Dermis microvascular lymphatic vessel endothelial cell (primary cell): ENCODE data around the gene NPAS3. TPM values are rescaled to one million over a fixed set of nuclear protein-coding genes. Genes with fewer than 3 reads are reported as not detected.

ENCODE experiments used
- DNase-seq, 2 donors: peaks; one replicate each; pipeline versions ENCODE4 v3.0.0 to v3.0.0-alpha.2; 2010; ENCODE audit warnings: low read depth in 2 of 2
- total RNA-seq: library from RNA; depleted of rRNA; stranded (reverse); fragments of >200 nt; gene quantifications from 2 replicates; pipeline ENCODE4 v1.2.1, GENCODE V29; 2014

NPAS3 gene
- total RNA-seq, 1 donor from 2014 or later, result 0.13 TPM

DNA sequence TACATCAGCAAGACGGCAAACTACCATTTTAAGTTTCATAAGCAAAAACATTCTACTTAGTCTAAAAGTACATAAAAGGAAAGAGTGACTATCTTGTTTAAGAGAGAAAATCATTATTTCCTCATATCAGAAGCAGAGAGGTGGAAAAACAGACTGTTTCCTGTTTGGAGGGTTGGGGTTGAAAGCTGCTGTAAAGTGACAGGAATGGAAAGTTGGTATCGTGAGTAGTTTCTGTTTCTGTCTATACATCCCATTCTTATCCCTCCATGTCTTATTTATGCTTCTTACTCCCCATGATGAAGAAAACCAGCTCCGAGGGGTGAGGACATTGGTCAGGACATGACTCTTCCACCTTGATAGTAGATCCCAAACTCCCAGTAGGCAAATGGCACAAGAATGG is 795.7 kb downstream of the NPAS3 start:
- DNase-seq, result peak; percentile 80 to 91

DNA sequence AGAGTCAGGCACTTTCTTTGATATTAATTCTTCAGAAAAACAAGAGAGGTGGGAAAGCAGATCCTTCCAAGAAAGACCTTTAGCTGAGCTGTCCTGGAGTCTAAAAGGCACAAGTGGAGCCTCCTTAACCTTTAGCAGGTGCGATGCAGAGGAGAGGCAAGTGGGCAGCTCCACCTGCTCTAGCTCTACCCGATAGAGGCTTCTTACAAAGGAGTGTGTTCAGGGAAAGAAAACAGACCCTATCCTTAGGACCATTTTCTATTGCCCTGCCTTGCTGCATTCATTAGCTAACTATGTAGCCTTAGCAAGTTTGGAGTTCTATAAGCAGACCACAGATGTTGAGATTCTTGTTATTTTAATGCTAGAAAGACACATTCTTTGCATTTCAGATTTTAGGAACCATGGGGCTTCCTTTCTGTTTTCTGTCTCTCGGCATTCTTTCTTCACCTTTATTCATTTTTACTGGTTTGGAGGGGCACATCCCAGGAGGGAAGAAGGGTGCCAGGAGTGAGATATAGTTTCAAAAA is 797.7 kb downstream of the NPAS3 start:
- DNase-seq, result no peak

- no peak for DNase-seq
These were observed 798.3 kb downstream of the NPAS3 start for GRCh38 chr14:33736979-33737378.

DNA sequence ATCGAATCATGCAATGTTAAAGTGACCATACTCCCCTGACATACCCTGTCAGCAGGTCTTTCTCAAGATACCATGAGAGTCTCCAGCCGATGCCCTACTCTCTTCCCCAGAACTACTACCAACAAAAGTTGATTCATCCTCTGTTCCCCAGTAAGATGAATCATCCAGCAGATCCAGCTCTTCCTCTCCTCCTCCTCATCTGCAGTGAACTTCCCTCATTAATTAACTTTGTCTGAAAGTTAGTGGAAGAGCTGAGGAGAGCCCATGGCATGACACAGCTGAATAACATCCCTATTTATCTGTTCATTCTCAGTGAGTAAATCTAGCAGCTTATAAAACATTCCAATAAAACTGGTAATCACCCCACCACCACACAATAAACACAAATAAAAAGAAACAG is 798.8 kb downstream of the NPAS3 start:
- no peak for DNase-seq

DNA sequence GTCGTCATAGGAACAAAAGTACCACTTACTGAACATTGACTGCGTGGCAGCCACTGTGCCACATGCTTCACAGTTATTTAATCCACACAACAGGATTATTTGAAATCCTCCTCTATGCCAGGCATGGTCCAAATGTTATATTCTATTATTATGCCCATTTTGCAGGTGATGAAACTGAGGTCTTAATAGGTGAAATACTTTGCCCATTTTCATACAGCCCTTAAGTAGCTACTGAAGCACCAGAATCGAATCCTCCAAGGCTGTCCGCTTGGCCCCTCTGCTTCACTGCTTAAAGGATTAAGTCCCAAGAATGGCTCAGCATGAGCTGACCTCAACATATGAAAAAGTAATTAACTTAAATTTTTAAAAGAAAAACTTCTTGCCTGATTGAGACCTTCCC is 799.4 kb downstream of the NPAS3 start:
- no peak for DNase-seq

DNA sequence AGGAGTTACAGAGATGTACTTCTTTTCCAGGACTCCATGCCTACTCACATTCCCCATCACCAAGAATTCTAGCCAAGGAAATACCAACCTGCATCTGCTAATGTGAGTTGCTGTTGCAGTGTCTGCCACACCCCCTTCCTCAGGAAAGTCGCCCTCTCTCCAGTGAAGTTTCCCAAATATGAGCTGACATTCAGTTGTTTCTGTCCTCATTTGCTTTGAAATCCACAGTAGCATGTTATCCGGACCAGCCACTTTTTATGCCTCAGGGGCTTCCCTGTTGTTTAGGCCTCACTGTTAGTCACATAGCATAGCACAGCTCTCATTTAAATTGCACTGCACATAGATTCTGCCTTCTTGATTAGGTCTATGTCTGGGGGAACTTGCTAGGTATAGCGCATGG is 799.8 kb downstream of the NPAS3 start:
- no peak for DNase-seq

- DNase-seq, result no peak
These were observed 801.9 kb downstream of the NPAS3 start for GRCh38 chr14:33740531-33740930.

DNA sequence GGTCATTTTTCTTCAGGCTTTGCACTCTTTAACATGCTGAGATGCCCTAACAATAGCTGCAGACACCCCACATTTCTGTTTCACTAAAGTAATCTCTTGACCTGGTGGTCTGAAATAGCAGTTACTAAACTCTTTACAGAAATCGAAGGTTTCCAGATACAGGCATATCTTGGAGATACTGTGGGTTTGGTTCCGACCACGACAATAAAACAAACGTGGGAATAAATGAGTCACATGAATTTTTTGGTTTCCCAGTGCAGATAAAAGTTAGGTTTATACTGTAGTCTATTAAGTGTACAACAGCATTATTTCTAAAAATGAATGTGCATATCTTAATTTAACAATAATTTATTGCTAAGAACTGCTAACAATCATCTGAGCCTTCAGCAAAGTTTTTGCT is 803.5 kb downstream of the NPAS3 start:
- DNase-seq, result no peak

GRCh38 chr14:33745163-33745562 is 806.5 kb downstream of the NPAS3 start:
- no peak for DNase-seq

DNA sequence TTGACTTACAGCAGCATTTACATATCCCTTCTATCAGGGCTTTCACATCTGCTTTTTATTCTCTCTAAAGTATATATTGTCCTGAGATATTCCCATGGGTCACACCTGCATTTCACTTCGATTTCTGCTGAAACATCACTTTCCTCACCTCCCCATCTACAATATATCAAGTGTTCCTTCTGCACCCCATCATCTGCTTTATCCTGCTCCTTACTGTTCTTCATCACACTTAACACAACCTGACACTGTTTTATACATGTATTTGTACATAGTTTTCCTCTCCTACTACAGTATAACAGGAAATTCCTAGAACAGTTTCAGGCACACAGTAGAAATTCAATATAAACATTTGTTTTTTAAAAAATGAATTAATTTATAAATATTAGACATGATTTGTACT is 809.1 kb downstream of the NPAS3 start:
- DNase-seq, result no peak

DNA sequence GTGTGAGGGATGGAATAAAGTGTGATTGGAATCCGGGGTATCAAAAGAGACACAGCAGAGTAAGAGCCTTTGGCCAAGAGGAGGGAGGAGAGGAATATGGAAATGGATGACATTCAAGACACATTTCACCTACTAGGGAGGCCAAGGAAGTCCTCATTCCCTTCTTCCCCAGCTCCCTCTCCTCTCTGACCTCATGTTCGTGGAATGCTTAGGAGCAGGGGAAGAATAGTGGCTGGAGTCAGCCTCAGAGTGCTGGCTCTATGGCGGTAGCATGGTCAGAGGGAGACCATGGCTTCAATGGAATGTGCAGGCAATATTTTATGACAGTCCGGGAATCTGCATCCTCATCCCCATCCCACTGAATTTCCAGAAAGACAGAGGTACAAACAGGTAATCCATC is 815.6 kb downstream of the NPAS3 start:
- no peak for DNase-seq

GRCh38 chr14:33755358-33755757 is 816.7 kb downstream of the NPAS3 start:
- DNase-seq, result no peak

GRCh38 chr14:33756833-33757232 is 818.2 kb downstream of the NPAS3 start:
- DNase-seq, result no peak

DNA sequence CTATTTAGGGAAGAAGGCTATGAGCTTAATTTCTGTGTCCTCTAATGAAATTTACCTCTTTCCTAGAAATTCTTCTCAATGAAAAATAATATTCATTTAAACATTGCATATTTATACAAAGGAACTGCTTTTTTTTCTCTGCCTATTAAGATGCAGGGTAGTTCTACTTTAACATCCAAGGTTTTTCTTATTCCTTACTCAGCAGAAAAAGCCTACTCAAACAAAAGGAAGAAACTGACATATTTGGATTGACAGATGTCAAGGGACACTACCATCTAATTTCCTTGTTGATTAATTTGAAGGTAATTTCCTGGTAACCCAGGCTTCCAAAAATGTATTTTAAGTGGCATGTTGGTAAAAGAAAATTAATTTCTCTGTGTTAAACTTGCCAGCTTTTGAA is 819.9 kb downstream of the NPAS3 start:
- no peak for DNase-seq

DNA sequence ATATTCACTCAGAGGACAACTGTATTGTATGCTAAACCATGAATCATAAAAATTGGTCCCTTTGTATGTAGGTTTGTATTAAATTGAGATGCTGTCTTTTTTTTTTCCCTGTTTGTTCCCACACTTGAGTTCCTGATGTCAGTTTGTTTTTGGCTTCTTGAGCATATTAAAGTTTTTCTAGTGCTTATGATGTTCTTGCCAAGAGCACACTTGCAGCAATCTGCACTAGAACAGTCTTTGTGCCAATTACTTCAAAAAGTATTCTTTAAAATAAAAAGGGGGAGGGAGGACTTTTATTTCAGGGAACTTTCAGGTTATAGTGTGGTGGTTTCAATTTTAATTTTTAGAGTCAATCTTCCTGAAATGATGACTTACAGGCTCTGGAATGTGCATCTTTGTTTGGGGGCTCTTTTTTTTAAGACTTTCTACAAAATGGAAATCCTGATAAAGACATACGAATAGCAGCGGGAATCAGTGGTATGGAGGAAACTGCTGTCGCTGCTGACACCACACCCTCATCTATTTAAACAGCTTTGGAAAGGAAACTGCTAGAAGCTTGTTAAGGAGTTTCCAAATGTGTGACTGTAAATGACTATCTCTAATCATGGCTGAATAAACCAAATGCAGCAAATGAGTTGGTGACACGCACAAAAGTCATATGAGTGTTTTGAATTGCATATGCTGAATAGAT is 823.6 kb downstream of the NPAS3 start:
- DNase-seq, result peak in 1 of 2 donors; percentile 52

GRCh38 chr14:33764876-33765650 is 826.4 kb downstream of the NPAS3 start:
- peak in 1 of 2 donors; percentile 49 for DNase-seq

DNA sequence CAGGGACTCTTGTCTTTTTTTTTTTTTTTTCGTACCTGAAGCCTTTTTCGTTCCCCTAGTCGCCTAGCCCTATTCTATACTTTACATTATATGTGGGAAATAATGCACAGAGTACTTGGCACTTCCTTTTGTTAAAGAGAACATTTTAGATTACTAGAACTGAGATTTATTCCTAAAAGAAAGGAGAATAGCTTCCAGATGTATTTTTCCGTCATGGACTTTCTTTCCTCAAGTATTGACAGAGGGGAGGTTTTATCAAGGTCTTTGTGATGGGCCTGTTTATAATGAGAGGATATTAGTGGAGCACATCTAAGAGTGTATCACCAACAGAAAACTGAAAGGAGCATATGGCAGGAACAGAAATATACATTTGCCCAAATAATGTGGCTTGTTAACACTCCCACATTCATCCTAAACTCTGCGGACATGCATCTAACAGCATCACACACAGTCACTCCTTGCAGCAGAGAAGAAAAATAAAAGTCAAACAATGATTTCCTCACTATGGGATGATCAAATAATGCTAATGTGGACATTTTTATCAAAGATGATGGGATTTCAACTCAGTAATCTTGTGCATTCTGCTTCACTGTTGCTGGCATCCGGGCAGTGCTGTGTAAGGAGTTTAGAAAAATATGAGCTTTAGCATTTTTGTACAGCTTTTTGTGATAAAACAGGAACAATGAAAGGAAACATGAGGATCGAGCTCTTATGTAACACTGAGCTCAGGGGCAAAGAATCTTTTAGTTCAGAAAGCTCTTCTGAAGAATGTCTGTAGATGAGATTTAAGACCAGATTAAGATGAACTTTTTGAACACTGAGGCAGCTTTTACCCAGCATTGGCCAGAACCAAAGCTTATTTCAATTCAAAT is 829.1 kb downstream of the NPAS3 start:
- peak in 1 of 2 donors; percentile 53 for DNase-seq

DNA sequence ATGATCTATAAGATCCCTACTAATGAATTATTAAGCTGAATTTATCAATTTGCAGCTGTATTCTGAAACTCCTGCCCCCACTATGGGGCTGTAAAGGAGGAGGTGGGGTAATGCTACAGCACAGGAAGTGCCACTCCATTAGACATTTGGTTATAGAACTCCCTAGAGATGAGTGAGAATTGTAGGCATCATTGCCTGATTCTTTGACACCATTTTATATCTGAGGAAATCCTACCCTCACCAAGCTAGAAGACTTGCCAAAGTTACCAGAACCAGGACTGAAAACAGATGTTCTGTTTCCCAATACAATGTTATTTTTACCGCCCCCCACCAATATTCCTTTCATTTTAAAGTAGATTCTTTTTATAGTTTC is 829.8 kb downstream of the NPAS3 start:
- peak in 1 of 2 donors; percentile 2 for DNase-seq

GRCh38 chr14:33773205-33774030 is 834.7 kb downstream of the NPAS3 start:
- DNase-seq, result no peak

GRCh38 chr14:33774161-33774560 is 835.5 kb downstream of the NPAS3 start:
- DNase-seq, result no peak
